PC-3 (cell line): ENCODE results near the gene EPB41L4A. TPM values are rescaled to one million over a fixed set of nuclear protein-coding genes. Genes with fewer than 3 reads are reported as not detected.

Source experiments
- ATAC-seq: fragments of 200-7000 bp; cut with Tn5 transposase; 2 replicates; pipeline ENCODE4 v1.9.1; 2020; ENCODE audit warnings: mild to moderate bottlenecking, moderate library complexity
- BruUV-seq: library from RNA; stranded (reverse); fragments of 400-500 nt; replicated peaks from 2 replicates; lab custom pipeline; 2021; lab: Mats Ljungman, UMichigan
- CTCF ChIA-PET: fragments of 300-600 bp; sonication (Branson Sonifier 250); formaldehyde crosslinking; loops from one replicate; lab custom pipeline; 2022; ENCODE audit warnings: antibody characterized with exemption; lab: Charles Lee
- POLR2A ChIA-PET: fragments of 300-600 bp; sonication (Branson Sonifier 250); formaldehyde crosslinking; loops from one replicate; lab custom pipeline; 2022; ENCODE audit warnings: antibody characterized with exemption; ENCODE audit not compliant: unreplicated experiment; lab: Charles Lee
- DNase-seq: peaks from one replicate; pipeline ENCODE4 v3.0.0-alpha.2; 2015
- H2AFZ ChIP-seq: fragments of 300-600 bp; sonication (generic); 2 replicates; pipeline ENCODE4 v1.6.0; 2016; ENCODE audit warnings: antibody characterized with exemption, low read length
- H3F3A ChIP-seq: fragments of 300-600 bp; sonication (generic); one replicate; pipeline ENCODE4 v1.6.0; 2017; ENCODE audit warnings: antibody characterized with exemption, low read length, control low read depth, mild to moderate bottlenecking; ENCODE audit not compliant: unreplicated experiment
- H3K27ac ChIP-seq: fragments of 300-600 bp; sonication (generic); 2 replicates; pipeline ENCODE4 v1.5.1; 2016; ENCODE audit warnings: mild to moderate bottlenecking, low read length
- H3K27me3 ChIP-seq: fragments of 300-600 bp; sonication (generic); 2 replicates; pipeline ENCODE4 v1.6.1; 2016; ENCODE audit warnings: low read length, mixed read lengths
- H3K36me3 ChIP-seq: fragments of 300-600 bp; sonication (generic); 2 replicates; pipeline ENCODE4 v1.6.1; 2016; ENCODE audit warnings: low read depth, mixed run types, low read length, mixed read lengths
- H3K4me1 ChIP-seq: fragments of 300-600 bp; sonication (generic); 2 replicates; pipeline ENCODE4 v1.5.1; 2016; ENCODE audit warnings: low read length; ENCODE audit not compliant: insufficient read depth
- H3K4me2 ChIP-seq: fragments of 300-600 bp; sonication (generic); 2 replicates; pipeline ENCODE4 v1.6.0; 2016; ENCODE audit warnings: low read length
- H3K4me3 ChIP-seq: fragments of 300-600 bp; sonication (generic); 2 replicates; pipeline ENCODE4 v1.5.1; 2016; ENCODE audit warnings: mild to moderate bottlenecking, low read length, mixed read lengths
- H3K79me2 ChIP-seq: fragments of 300-600 bp; sonication (generic); 2 replicates; pipeline ENCODE4 v1.6.1; 2017; ENCODE audit warnings: low read length, mixed read lengths
- H3K9ac ChIP-seq: fragments of 300-600 bp; sonication (generic); 2 replicates; pipeline ENCODE4 v1.6.0; 2016; ENCODE audit warnings: mild to moderate bottlenecking, low read length
- H3K9me2 ChIP-seq: fragments of 300-600 bp; sonication (generic); replicated peaks from 2 replicates; pipeline ENCODE4 v1.6.1; 2016; ENCODE audit warnings: mixed run types, low read length, mixed read lengths
- H3K9me3 ChIP-seq: fragments of 300-600 bp; sonication (generic); 2 replicates; pipeline ENCODE4 v1.6.1; 2016; ENCODE audit warnings: low read length, mixed read lengths
- H4K20me1 ChIP-seq: fragments of 300-600 bp; sonication (generic); 2 replicates; pipeline ENCODE4 v1.6.1; 2016; ENCODE audit warnings: low read length, mixed read lengths
- EZH2 ChIP-seq: fragments of 300-600 bp; sonication (generic); IDR thresholded peaks from one replicate; pipeline ENCODE4 v1.6.1; 2017; ENCODE audit warnings: antibody characterized with exemption, mild to moderate bottlenecking, low read length; ENCODE audit not compliant: unreplicated experiment
- EZH2phosphoT487 ChIP-seq: fragments of 300-600 bp; sonication (generic); IDR thresholded peaks from 2 replicates; pipeline ENCODE4 v1.6.1; 2018; ENCODE audit warnings: mild to moderate bottlenecking, antibody characterized with exemption, low read length, borderline replicate concordance
- intact Hi-C: fragments of 100-400 bp; cut with micrococcal nuclease; formaldehyde crosslinking; loops from 2 replicates; pipeline ENCODE4 v1.9.0; 2023
- total RNA-seq: library from RNA; depleted of rRNA; stranded (reverse); fragments of >200 nt; gene quantifications from 2 replicates; pipeline ENCODE4 v1.2.3, GENCODE V29; 2014
- TF ChIP-seq, protein P1 (sequence below): fragments of 300-600 bp; sonication (generic); conservative IDR thresholded peaks from 2 replicates; pipeline ENCODE4 v1.5.1; 2017; ENCODE audit warnings: antibody characterized with exemption, low read depth, mild to moderate bottlenecking, low read length

The EPB41L4A gene
- total RNA-seq, 1 experiment from 2014 or later, result not detected

DNA sequence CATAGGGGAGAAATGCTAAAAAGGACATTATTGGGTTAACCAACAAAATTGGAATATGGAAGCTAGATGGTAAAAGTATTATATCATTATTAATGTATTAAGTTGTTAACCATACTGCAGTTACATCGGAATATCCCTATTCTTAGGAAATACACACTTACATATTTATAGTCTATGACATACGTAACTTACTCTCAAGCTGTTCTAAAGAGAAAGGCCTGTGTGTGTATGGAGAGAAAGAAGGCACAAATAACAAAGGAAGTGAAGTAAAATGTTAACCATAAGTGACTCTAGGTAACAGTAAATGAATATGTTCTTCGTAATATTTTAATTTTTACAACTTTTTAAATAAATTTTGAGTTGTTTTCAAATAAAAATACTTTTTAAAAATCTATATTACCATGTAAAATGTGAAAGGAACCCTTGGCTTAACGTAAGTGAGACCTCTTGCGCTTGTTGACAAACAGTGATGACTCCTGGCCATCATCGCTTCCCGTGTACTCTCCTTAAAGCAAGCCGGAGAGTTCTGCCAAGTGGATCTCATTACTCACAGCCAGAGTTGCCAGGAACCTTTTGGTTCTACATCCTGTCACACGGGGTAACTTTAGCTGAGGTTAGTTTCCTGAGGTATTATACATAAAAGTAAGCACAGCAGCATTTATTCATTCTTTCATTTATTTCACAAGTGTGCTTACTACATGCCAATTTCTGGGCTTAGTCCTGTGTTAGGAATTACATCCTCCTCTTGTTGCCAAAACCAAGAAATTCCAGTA is 165.4 kb downstream of the EPB41L4A start:
- no peaks in the 10 kb centered on the region for H4K20me1 ChIP-seq
- H3K4me2 ChIP-seq, result no peak overlapping the region
- TF ChIP-seq EZH2 (no peak), EZH2phosphoT487 (no peak)
- TF ChIP-seq, protein P1, sequence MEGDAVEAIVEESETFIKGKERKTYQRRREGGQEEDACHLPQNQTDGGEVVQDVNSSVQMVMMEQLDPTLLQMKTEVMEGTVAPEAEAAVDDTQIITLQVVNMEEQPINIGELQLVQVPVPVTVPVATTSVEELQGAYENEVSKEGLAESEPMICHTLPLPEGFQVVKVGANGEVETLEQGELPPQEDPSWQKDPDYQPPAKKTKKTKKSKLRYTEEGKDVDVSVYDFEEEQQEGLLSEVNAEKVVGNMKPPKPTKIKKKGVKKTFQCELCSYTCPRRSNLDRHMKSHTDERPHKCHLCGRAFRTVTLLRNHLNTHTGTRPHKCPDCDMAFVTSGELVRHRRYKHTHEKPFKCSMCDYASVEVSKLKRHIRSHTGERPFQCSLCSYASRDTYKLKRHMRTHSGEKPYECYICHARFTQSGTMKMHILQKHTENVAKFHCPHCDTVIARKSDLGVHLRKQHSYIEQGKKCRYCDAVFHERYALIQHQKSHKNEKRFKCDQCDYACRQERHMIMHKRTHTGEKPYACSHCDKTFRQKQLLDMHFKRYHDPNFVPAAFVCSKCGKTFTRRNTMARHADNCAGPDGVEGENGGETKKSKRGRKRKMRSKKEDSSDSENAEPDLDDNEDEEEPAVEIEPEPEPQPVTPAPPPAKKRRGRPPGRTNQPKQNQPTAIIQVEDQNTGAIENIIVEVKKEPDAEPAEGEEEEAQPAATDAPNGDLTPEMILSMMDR, result no peak
- BruUV-seq, result no TSS peak
- ChIA-PET POLR2A (no interaction called here), CTCF (no interaction called here)
- H3K79me2 ChIP-seq, result no peaks in the 10 kb centered on the region
- peaks cover 74% of the 10 kb centered on the region for H3K27me3 ChIP-seq
- DNase-seq (peak; percentile 50), ATAC-seq (peak; percentile 51; the same call in 1 of the 2 replicates)
- H3K9me2 ChIP-seq, result no peaks in the 10 kb centered on the region
- intact Hi-C loops, result no loop called here
- no peaks in the 10 kb centered on the region for H3K4me1 ChIP-seq
- no peaks in the 10 kb centered on the region for H3K36me3 ChIP-seq
- H3K9me3 ChIP-seq, result no peaks in the 10 kb centered on the region
- no peak overlapping the region for H3K4me3 ChIP-seq
- no peak overlapping the region for H3K9ac ChIP-seq
- H2AFZ ChIP-seq, result no peak overlapping the region
- no peak overlapping the region for H3K27ac ChIP-seq
- H3F3A ChIP-seq, result no peaks in the 10 kb centered on the region

DNA sequence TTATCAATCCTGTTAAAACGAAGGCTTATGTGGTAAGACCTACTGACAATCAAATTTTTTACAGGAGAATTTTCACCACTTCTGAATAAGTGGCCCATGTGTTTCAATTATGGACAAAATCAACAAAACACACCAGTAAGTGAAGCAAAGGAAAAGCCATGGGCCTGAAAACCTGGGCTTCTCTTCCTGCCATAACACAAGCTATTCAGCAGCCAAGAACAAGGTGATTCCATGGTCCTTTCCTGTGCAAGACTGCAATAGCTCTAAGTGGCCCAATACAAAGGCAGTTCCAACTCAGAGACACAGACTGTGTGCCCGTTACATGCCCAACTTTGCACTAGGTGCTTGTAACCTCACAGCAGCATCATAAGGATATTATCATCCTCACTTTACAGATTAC is 168.5 kb downstream of the EPB41L4A start:
- TF ChIP-seq EZH2phosphoT487 (no peak), EZH2 (no peak)
- TF ChIP-seq, protein P1, result no peak
- BruUV-seq, result no TSS peak
- H3K9me2 ChIP-seq, result no peaks in the 10 kb centered on the region
- ChIA-PET CTCF (no interaction called here), POLR2A (no interaction called here)
- H3K9ac ChIP-seq, result no peak overlapping the region
- no peak overlapping the region for H3K4me2 ChIP-seq
- H2AFZ ChIP-seq, result no peak overlapping the region
- H3K4me3 ChIP-seq, result no peak overlapping the region
- H3F3A ChIP-seq, result no peaks in the 10 kb centered on the region
- H3K27me3 ChIP-seq, result peaks cover 75% of the 10 kb centered on the region
- H3K4me1 ChIP-seq, result no peaks in the 10 kb centered on the region
- intact Hi-C loops, result no loop called here
- no peak overlapping the region for H3K27ac ChIP-seq
- no peak for ATAC-seq
- DNase-seq, result no peak
- H3K36me3 ChIP-seq, result no peaks in the 10 kb centered on the region
- H3K9me3 ChIP-seq, result no peaks in the 10 kb centered on the region
- no peaks in the 10 kb centered on the region for H3K79me2 ChIP-seq
- no peaks in the 10 kb centered on the region for H4K20me1 ChIP-seq

DNA sequence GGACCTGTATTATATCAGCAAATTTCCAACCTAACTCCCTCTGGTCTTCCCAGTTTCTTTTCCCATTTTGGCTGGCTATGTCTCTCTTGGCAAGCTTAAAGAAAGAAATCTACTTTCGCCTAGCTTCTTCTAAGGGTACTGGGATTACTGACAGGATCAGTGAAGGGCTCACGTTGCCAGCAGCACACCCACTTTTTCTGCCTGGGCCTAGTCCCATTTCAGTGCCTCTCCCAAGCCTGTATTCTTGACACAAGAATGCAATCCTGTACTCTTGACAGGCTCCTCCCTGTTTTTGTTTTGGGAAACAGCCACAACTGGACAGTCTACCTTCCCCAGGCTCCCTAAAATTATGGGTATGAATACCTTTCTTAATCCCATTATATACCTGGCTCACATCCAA is 170.5 kb downstream of the EPB41L4A start:
- Histone ChIP-seq H3K27me3 (peaks cover 79% of the 10 kb centered on the region), H3K9me2 (no peaks in the 10 kb centered on the region), H3K9ac (no peak overlapping the region), H3K4me3 (no peak overlapping the region), H3K4me1 (no peaks in the 10 kb centered on the region), H3K9me3 (no peaks in the 10 kb centered on the region), H2AFZ (no peak overlapping the region), H3K36me3 (no peaks in the 10 kb centered on the region), H3K27ac (no peak overlapping the region), H3K79me2 (no peaks in the 10 kb centered on the region), H3F3A (no peaks in the 10 kb centered on the region), H3K4me2 (no peak overlapping the region), H4K20me1 (no peaks in the 10 kb centered on the region)
- DNase-seq (no peak), ATAC-seq (no peak)
- no TSS peak for BruUV-seq
- TF ChIP-seq EZH2phosphoT487 (no peak), EZH2 (no peak)
- TF ChIP-seq, protein P1, result no peak
- ChIA-PET POLR2A (no interaction called here), CTCF (no interaction called here)
- intact Hi-C loops, result no loop called here
